HG03196 (cell line): ENCODE measurements around the gene CCNYL1.
"Not testable (repeated sequence)": the region's sequence is repeated elsewhere in the genome, so short reads cannot be mapped to it uniquely, and the experiment has no call there.

Experiments used
- ATAC-seq: cut with Tn5 transposase; IDR thresholded peaks from one replicate; pipeline ENCODE4 v1.9.1; 2021; ENCODE audit not compliant: unreplicated experiment

CCNYL1 gene

GRCh38 chr2:207696911-207697310 lies 14.5 kb upstream of the CCNYL1 start:
- not testable (repeated sequence) for ATAC-seq

GRCh38 chr2:207697411-207697810 lies 14.0 kb upstream of the CCNYL1 start:
- no peak for ATAC-seq

- no peak for ATAC-seq
Measured at GRCh38 chr2:207698301-207698700, 13.1 kb upstream of the CCNYL1 start.

DNA sequence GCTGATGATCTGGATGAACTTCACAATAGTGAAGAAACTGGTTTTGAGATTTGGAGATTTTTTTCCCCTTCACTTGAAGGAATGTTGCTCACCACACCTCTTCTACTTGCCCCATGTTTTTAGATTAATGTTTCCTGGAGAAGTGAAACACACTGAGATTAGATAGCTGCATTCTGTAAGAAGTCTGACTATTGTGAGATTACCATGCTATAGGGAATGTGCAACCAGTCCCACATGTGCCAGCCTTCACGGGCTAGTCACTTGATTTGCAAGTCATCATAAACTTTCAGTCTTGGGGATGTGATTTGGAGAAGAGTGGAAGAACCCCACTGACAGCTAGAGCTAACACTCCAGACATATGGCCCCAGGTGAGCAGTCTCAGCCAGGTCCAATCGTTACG lies 7.4 kb upstream of the CCNYL1 start:
- no peak for ATAC-seq

- no peak for ATAC-seq
Measured at GRCh38 chr2:207704671-207705070, 6.8 kb upstream of the CCNYL1 start.

GRCh38 chr2:207706936-207707860 lies 4.2 kb upstream of the CCNYL1 start:
- ATAC-seq = no peak

DNA sequence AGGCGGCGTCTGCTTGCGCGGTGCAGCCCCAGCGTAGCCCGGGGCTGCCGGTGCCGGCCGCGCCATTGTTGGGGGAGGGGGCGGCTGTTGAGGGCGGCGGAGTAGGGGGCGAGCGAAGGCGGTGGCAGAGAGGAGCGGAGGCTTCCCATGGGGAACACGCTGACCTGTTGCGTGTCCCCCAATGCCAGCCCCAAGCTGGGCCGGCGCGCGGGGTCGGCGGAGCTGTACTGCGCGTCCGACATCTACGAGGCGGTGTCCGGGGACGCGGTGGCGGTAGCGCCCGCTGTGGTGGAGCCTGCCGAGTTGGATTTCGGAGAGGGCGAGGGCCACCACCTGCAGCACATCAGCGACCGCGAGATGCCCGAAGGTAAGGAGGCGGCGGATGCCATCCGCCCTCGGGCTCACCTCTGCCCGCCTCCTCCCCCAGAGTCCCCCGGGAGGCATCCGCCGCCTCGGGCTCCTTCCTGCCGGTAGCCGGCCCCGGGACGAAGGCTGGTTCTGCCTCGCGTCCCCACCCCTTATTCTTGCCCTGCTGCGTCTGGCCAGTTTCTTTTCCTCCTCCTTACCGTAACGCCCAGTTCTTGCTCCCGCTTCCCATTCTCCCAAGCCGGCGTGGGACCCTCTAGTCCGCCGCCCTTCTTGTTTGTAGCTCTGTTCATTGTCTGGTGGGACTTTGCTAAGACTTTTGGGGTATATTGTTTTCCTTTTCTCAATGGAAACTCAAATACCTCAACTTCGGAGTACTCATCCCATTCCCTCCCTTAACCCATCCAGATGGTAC lies 500 bp downstream of the CCNYL1 start:
- peak; percentile 32 for ATAC-seq

GRCh38 chr2:207716056-207716455 lies 4.6 kb downstream of the CCNYL1 start:
- no peak for ATAC-seq

DNA sequence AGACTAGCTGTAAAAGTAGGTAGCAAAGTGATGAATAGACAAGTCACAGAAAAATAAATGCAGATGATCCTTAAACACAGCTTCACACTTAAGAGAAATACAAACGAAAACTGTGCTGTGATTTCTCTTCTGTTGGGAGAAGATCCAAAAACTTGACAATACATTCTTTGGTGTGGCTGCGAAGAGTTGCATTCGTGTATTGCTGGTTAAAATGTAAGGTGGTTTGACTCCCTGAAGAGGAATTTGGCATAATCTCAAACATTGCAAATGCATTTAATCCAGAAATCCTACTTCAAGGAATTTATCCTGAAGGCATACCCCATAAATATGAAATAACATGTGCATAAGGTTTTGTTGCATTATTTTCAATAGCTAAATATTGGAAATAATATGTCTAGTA lies 7.1 kb downstream of the CCNYL1 start:
- ATAC-seq = no peak

GRCh38 chr2:207719008-207719407 lies 7.6 kb downstream of the CCNYL1 start:
- ATAC-seq = no peak

DNA sequence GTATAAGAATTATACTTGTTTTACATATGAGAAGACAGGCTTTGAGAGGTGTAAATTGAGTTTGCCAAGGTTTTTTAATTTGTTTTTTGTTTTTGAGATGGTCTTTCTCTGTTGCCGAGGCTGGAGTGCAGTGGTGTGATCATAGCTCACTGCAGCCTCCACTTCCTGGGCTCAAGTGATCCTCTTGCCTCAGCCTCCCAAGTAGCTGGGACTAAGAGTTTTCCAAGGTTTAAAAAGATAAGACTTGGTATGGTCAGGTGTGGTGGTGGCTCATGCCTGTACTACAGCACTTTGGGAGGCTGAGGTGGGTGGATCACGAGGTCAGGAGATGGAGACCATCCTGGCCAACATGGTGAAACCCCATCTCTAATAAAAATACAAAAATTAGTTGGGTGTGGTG lies 8.2 kb downstream of the CCNYL1 start:
- ATAC-seq = not testable (repeated sequence)

- ATAC-seq = no peak
Measured at GRCh38 chr2:207720517-207721187, 9.2 kb downstream of the CCNYL1 start.

GRCh38 chr2:207722773-207723424 lies 11.5 kb downstream of the CCNYL1 start:
- ATAC-seq = no peak

DNA sequence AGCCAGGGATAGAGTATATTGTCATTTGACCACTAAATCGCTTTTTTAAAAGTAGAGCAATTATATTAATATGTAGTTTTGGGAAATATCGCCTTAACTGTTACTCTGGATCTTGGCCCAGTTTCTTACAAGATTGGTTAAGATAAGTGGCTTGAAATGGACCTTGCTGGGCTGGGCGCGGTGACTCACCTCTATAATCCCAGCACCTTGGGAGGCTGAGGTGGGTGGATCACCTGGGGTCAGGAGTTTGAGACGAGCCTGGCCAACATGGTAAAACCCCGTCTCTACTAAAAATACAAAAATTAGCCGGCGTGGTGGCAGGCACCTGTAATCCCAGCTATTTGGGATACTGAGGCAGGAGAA lies 12.0 kb downstream of the CCNYL1 start:
- not testable (repeated sequence) for ATAC-seq

GRCh38 chr2:207724113-207724512 lies 12.7 kb downstream of the CCNYL1 start:
- peak; percentile 59 for ATAC-seq

DNA sequence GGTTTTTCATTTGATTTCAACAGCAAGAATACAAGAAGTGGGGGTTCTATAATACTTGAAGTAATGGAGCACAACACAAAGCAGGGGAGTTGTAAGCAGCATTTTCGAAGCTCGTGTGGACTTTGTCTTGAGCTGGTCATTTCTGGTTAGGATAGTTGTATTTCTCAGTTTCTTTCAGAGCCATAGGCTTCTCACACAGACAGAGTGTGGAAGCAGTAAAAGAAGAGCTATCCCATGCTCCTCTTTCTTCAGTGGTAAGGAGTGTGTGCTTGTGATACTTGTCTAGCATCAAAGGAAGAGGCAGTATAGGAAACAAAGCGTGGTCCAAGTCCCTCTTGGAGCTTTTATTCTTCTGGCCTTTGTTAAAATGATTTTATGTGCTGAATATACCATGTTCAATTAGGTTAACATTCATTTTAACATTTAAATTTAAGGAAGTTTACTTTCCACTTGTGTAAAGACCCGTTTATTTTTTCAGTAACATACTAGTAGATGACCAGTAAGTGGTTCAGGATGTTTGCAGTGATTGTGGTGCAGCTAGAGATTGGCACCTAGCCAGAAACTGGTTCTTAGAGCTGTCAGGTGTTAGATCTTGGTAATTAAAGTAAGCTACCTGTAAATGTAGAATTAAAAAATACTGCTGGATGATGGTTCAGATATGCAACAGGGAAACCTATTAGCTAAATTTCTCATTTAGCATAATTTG lies 14.6 kb downstream of the CCNYL1 start:
- no peak for ATAC-seq

- ATAC-seq = no peak
Measured at GRCh38 chr2:207727261-207727660, 15.8 kb downstream of the CCNYL1 start.

DNA sequence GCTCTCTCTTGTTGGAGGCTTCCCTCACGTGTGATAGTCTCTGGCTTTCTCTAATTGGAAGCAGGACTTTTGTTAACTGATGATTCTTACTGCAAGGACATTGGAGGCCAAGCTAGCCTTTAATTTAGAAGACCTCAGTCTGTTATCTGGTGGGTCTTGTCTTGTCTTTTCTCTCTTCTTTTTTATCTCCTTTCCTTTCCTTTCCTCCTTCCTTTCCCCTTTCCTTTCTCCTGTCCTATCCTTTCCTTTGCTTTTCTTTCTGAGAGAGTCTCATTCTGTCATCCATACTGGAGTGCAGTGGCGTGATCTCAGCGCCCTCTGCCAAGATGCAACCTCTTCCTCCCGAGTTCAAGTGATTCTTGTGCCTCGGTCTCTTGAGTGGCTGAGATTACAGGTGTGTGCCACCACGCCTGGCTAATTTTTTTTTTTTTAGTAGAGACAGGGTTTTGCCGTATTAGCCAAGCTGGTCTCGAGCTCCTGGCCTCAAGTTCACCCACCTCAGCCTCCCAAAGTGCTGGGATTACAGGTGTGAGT lies 18.1 kb downstream of the CCNYL1 start:
- ATAC-seq = no peak

DNA sequence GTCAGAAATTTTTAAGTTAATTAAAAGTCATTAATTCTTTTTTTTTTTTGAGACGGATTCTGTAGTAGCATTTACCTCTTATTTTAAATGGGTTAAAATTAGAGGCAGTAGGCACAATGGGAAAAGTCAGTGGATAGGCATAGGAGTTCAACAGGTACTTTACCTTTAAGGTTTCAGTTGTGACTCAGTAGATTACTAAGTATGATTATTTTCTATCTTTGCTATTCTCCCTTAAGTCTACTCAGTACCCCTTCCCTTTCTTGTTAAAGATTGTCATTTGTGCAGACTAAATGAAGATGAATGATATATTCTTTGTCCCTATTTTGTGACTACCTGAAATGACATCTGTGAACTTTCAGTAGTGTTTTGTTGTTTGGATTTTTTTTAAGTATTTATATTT lies 19.7 kb downstream of the CCNYL1 start:
- no peak for ATAC-seq

DNA sequence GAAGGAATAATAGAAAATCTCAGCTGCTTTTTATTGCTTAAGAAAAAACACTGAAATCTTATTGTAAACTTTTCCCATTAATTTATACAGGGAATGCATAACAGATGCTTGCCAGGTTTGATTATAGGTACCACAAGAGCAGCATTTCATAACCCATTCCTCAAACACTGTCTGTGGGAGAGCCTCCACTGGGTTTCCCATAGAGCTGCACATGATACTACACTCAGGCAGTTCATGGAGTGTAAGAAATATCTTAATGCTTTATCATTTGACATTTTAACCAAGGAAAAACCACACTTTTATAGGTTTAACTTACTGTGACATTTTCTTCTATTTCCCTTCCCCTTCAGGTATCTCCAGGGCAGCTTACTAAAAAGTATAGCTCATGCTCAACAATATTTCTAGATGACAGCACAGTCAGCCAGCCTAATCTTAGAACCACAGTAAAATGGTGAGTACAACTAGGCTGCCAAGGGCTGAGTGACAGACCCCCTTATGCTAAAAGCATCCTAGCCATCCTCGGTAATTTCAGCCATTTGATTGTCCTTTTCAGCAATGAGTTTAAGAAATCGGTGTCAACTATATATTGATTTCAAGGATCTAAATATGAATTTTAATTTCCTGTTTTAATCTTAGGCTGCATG lies 22.3 kb downstream of the CCNYL1 start:
- no peak for ATAC-seq
